LNCaP clone FGC (cell line): ENCODE results near the gene PLPP2.

Experiments
- DNase-seq: peaks from one replicate; pipeline ENCODE4 v3.0.0-alpha.2; 2011; ENCODE audit warnings: low read depth
- H3K4me3 ChIP-seq: 2 replicates; pipeline ENCODE4 v1.5.1; 2011; ENCODE audit warnings: mild to moderate bottlenecking, low read depth, low read length, control low read depth
- TF ChIP-seq, protein P1 (sequence below): IDR thresholded peaks from 2 replicates; pipeline ENCODE4 v1.5.1; 2012; ENCODE audit warnings: mild to moderate bottlenecking; ENCODE audit not compliant: control insufficient read depth, insufficient read depth; ENCODE audit errors: extremely low read depth

PLPP2 gene

DNA sequence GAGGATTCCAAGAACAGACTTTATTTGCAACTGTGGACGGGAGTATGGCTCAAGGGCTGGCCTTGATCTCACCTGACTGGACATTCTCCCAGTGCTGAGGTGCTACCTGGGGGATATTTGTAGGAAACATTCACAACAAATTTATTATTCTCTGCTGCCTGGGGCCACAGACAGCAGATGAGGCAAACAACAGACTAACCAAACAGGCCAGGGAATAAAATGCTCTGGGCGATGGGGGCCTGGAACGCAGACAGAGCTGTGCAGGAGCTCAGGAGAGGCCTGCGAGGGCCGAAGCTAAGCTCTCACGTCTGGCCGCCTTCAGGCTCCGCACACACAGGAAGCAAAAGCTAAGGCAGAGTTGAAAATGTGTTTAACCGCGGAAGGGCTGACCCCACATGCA, 7.8 kb downstream of the PLPP2 start:
- H3K4me3 ChIP-seq, result no peak overlapping the region

DNA sequence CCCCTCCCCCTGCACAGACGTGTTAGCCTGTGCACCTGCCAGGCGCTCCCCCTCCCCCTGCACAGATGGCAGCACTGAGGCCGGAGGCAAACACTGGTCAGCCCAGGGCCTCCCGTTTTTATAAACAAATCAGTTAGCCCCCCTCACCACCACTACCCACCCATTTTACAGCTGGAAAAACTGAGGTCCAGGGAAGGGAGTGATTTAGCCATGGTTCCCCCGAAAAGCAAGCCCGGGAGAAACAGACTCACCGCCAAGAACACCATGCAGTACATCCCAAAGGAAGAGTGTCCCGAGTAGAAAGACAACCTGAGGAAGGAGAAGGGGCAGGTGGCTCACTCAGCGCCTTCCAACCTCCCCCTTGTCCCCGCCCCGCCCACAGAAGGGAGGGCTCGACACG, 8.7 kb downstream of the PLPP2 start:
- TF ChIP-seq, protein P1, sequence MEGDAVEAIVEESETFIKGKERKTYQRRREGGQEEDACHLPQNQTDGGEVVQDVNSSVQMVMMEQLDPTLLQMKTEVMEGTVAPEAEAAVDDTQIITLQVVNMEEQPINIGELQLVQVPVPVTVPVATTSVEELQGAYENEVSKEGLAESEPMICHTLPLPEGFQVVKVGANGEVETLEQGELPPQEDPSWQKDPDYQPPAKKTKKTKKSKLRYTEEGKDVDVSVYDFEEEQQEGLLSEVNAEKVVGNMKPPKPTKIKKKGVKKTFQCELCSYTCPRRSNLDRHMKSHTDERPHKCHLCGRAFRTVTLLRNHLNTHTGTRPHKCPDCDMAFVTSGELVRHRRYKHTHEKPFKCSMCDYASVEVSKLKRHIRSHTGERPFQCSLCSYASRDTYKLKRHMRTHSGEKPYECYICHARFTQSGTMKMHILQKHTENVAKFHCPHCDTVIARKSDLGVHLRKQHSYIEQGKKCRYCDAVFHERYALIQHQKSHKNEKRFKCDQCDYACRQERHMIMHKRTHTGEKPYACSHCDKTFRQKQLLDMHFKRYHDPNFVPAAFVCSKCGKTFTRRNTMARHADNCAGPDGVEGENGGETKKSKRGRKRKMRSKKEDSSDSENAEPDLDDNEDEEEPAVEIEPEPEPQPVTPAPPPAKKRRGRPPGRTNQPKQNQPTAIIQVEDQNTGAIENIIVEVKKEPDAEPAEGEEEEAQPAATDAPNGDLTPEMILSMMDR, result no peak
- DNase-seq, result no peak

More for the DNA sequence above, 7.8 kb downstream of the PLPP2 start:
- TF ChIP-seq, protein P1, result no peak
- DNase-seq, result no peak

DNA sequence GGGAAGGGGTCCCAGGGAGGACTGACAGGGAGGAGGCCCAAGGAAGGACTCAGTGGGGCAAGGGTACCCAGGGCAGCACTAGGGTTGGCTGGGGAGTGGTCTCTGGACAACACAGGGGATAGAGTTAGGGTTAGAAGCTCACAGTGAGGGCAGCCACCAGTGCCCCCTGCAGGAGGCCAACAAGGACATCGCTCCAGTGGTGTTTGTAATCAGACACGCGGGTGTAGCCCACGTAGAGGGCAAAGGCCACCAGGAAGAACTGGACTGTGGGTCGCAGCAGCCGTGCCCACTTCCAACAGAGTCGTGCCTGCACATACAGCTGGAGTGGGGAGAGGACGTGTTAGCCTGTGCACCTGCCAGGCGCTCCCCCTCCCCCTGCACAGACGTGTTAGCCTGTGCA, 9.2 kb downstream of the PLPP2 start:
- no peak for DNase-seq
- TF ChIP-seq, protein P1, result no peak
- H3K4me3 ChIP-seq, result no peak overlapping the region

More for the DNA sequence above, 8.7 kb downstream of the PLPP2 start:
- no peak overlapping the region for H3K4me3 ChIP-seq

DNA sequence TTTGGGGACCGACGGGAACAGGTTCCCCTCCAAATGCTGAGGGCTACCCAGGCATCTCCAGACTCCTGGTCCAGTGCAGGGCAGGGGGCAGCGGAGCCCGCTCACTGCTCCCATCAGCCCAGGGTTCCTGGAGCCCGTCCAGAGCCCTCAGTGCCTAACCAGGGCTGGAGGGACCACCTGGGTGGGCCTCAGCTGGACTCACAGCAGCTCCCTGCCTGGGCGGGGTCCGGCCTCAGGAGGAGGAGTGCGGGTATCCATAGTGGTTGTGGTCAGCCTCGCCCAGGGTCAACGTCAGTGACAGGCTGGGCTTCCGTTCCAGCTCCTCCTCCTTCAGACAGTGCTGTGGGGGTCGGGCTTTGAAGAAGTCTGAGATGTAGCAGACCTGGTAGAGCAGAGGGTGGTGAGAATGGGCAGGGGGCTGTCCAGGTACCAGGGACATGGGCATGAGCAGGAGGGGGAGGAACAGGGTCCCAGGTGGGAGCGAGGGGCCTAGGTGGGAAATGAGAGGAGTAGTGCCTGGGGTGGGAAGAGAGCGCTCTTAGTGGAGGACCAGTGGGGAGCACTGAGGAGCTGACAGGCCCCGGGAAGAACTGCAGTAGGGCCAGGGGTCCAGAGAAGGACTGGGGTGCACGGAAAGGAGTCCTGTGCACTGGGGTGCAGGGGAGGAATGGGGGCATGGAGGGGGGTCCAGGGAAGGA, 9.9 kb downstream of the PLPP2 start:
- TF ChIP-seq, protein P1, result no peak
- DNase-seq, result no peak
- H3K4me3 ChIP-seq, result no peak overlapping the region

DNA sequence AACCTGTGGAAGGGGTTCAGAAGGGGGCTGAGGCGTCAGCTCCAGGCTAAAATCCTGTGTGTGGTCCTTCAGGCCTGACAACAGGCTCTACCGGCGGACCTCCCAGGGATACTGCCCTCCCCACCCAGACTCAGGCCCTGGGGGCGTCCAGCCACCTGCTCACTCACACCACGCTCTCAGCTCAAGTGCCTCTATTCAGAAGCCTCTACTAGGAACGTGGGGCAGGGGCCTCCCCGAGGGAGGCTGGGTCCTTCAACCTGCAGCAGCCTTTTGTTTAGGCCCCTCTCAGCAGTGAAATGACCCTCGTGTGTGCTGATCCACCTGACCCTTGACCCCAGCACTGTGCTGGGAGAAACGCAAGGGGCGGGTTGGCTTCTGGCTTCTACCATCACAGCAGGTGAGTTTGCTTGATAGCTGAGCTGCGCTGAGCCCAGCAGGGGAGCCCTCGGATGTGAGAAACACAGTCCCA, 10.6 kb downstream of the PLPP2 start:
- TF ChIP-seq, protein P1, result no peak

DNA sequence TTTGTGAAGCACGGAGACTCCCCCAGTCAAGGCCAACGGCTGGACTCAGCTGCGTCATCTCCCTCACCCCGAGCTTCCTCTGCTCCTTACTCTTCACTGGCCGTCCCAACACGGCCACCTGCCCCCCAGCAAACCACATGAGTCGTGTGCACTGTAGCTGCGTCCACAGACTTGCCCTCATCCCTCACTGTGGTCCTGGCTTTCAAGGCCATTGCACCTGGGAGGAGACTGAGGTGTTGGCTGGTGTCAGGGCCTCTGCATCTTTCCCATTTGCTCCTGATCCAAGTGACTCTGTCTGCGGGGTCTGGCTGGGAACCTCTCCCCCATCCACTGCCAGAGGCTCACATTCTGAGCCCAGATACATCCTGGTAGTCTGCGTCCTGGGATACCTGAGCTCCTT, 11.5 kb downstream of the PLPP2 start:
- TF ChIP-seq, protein P1, result no peak
- no peak for DNase-seq
- H3K4me3 ChIP-seq, result no peak overlapping the region

More for the DNA sequence above, 10.6 kb downstream of the PLPP2 start:
- H3K4me3 ChIP-seq, result no peak overlapping the region
- no peak for DNase-seq

DNA sequence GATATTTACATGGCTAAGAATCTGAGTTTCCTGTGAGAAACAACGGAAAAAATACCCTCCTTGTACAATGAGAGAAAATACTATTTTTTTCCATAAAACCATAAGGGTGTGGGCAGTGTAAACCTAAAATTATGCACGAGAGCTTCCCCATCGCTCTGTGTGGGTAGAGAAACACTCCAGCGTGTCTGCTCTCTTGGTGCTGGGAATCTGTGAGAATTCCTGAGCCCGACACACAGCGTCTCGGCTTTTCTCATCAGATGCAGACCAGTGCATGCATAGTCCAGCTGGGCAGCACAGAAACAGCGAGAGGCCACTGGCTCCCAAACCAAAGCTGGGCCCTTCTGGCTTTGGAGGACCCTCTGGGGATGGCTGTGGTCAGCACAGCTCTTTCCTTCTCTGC, 12.0 kb downstream of the PLPP2 start:
- TF ChIP-seq, protein P1, result no peak
- H3K4me3 ChIP-seq, result no peak overlapping the region
- no peak for DNase-seq
